NCI-H128 (cell line): ENCODE data around the gene DLG2.

Experiments used
- DNase-seq: peaks from one replicate; lab custom pipeline; 2025; ENCODE audit not compliant: unreplicated experiment; lab: John Stamatoyannopoulos, UW

DLG2 gene

DNA sequence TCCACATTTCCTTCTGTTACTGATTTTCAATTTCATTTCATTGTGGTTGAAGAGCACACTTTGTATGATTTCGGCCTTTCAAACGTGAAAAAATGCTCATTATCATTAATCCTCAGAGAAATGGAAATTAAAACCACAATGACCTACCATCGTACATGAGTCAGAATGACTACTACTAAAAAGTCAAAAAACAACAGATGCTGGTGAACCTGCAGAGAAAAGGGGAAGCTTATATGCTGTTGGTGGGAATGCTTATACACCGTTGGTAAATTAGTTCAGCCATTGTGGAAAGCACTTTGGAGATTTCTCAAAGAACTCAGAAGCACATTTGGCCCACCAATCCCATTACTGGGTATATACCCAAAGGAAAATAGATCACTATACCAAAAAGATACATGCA, 57.6 kb downstream of the DLG2 start:
- DNase-seq = no peak

GRCh38 chr11:85558411-85558810, 68.7 kb downstream of the DLG2 start:
- DNase-seq = no peak

GRCh38 chr11:85551881-85552280, 75.3 kb downstream of the DLG2 start:
- no peak for DNase-seq

GRCh38 chr11:85541683-85542082, 85.5 kb downstream of the DLG2 start:
- DNase-seq = no peak

- no peak for DNase-seq
Measured at GRCh38 chr11:85540635-85541205, 86.4 kb downstream of the DLG2 start.

DNA sequence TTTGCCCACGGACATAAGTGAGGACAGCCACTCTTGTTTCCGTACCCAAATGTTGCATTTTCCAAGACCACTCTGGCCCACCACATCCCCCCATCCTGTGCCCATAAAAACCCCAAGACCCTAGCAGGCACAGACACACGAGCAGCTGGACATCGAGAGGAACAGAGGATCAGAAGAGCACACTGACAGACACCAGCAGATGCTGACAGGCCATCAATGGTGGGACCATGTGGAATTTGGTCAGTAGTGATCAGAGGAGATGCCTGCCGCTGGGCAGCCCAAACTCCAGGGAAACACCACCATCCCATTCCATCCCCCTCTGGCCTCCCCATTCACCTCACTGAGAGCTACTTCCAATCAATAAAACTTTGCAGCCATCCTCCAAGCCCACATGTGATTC, 87.0 kb downstream of the DLG2 start:
- DNase-seq = no peak

GRCh38 chr11:85539740-85540139, 87.4 kb downstream of the DLG2 start:
- DNase-seq = no peak

GRCh38 chr11:85539029-85539689, 88.0 kb downstream of the DLG2 start:
- DNase-seq = no peak

DNA sequence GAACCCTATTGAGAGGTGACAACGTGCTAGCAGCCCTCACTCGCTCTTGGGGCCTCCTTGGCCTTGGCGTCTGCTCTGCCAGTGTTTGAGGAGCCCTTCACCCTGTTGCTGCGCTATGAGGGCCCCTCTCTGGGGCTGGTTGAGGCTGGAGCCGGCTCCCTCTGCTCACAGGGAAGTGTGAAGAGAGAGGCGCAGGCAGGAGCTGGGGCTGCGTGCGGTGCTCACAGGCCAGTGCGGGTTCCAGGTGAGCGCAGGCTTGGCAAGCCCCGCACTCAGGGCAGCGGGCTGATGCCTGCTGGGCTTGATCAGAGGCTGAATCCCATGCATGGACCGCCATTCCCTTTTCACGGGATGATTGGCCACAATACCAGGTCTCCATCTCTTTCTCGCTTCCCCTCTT, 90.7 kb downstream of the DLG2 start:
- no peak for DNase-seq

GRCh38 chr11:85534806-85535205, 92.3 kb downstream of the DLG2 start:
- DNase-seq = no peak

DNA sequence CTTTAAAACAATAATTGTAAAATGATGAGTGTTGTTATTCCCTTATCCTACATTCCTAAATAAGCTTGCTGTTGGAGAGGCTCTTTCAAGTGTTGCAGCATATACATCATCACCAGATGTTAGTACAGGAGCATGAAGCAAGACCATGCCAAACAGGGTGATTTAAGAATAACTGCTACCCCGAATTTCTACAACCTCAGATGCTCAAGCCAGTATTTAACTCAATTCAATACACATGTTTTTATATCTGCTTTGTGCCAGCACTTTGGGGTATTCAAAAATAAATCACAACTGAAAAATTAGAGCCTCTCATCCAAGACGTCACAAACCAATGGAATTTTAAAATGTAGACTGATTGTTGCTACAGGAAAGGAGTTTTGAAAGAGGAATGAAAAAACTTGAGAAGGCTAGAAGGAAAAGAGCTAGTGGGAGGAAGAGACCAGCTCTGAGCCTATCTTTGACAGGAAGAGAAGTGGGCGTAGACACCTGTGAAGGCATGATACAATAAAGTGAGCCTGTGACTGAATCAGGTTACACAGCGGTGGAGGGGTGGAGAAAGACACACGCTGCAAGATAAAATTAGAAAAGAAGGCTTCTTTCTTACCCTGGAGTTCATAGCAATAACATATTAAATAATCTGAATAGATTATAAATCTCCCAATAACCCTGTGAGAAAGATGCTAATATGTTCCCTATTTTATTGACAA, 95.8 kb downstream of the DLG2 start:
- DNase-seq = no peak

GRCh38 chr11:85530634-85531033, 96.5 kb downstream of the DLG2 start:
- DNase-seq = no peak

- DNase-seq = no peak
Measured at GRCh38 chr11:85526564-85526963, 100.6 kb downstream of the DLG2 start.

DNA sequence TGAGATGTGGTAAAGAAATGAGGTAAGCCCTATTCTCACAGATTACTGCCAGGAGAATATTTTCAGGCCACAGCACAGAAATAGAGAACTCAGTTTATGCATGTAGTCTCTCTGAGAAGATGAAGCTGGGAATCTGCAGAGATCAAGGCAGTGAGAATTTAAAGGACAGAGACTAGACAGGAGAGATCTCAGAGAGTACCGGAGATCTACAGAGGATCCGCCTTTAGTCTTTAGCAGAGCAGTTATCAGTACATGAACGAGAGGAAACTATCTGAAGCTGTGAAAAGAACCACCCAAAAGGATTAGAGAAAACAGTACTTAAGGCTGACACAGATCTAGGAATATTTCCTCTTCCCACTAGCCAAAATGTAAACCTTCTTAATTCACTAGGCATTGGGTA, 101.5 kb downstream of the DLG2 start:
- no peak for DNase-seq

- DNase-seq = no peak
Measured at GRCh38 chr11:85517272-85517671, 109.9 kb downstream of the DLG2 start.

DNA sequence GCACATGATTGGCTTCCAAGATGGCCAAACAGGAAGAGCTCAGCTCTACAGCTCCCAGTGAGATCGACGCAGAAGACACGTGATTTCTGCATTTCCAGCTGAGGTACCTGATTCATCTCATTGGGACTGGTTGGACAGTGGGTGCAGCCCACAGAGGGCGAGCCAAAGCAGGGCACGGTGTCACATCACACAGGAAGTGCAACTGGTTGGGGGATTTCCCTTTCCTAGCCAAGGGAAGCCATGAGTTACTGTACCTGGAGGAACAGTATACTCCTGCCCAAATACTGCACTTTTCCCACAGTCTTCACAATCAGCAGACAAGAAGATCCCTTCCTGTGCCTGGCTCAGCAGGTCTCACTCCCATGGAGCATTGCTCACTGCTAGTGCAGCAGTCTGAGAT, 131.2 kb downstream of the DLG2 start:
- DNase-seq = no peak

DNA sequence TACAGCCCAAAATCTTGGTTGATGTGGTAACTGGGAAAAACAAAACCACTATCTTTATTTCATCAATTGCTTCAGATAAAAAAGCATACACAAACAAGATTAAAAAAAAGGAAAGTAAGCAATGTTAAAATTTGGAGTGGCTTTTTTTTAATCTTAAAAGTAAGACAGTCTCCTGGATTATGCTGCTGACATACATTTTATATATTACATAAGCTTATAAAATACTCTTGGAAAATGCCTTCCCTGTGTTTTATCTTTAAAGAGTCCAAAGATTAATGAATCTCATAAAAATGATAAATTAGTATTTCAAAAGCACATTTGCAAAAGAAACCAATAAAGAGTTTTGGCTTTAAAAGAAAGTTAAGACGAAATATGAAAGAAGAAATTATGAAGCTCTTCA, 132.7 kb downstream of the DLG2 start:
- DNase-seq = no peak

DNA sequence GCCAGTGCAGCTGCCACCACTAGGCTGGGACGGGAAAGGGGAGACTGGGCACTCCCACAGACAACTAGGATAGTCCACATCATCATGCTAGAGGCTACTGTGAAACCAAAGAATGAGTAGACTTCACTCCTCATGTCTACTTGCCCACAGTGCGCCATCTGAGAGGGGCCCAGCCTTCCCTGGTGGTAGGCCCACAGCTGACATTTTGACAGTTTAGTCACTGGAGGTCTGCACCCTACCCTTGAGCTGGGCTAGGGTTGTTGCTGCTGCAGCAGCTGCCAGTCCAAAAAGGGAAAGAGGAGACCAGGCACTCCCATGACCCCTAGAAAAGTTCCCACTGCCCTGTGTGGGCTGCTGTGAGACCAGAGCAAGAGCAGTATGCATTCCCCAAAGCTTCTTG, 141.2 kb downstream of the DLG2 start:
- DNase-seq = no peak

DNA sequence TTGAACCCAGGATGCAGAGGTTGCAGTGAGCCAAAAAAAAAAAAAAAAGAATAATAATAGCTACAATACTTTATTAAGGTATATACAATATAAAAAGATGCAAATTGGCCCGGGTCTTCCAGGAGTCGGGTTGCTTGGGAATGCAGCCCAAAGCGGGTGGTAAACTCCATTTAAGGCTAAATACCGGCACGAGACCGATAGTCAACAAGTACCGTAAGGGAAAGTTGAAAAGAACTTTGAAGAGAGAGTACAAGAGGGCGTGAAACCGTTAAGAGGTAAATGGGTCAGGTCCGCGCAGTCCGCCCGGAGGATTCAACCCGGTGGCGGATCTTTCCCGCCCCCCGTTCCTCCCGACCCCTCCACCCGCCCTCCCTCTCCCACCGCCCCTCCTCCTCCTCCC, 143.3 kb downstream of the DLG2 start:
- DNase-seq = no peak

DNA sequence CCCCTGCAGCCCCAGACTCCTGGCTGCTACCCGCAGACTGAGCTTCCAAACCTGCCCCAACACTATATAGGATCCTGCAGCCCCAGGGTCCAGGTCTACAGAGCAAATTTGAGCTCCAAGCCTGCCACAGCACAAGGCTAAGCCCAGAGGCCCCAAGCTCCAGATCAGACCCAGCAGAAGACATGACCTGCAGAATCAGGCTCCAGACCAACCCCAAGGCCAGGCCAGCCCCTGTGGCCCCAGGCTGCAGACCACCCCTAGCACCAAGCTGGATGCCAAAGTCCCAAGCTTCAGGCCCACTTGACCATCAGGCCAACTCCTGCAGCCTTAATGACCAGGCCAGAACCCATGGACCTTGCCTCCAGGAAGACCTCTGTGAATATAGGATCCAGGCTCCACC, 145.3 kb downstream of the DLG2 start:
- no peak for DNase-seq

DNA sequence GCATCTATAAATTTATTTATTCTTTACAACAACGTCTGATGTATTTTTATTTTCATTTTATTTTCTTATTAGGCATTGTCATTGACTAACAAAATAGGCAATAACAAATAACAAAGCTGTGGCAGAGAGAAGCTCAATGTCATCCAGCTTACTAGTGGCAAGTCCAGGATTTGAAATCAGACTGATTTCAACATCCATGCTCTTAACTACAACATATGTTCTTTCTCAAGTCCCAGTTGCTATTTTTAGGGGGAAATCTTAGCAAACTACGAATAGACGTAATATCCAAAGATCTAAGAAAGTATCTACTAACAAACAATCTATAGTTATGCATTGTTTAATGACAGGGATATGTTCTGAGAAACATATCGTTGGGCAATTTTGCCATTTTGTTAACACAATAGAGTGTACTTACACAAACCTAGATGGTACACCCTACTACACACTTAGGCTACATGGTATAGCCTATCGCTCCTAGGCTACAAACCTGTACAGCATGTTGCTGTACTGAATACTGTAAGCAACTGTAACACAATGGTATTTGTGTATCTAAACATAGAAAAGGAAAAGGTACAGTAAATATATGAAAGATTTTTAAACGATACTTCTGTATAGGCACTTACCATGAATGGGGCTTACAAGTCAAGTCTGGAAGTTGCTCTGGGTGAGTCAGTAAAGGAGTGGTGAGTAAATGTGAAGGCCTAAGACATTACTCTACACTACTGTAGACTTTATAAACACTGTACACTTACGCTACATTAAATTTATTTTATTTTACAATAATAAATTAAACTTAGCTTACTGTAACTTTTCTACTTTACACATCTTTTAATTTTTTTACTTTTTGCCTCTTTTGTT, 151.3 kb downstream of the DLG2 start:
- no peak for DNase-seq

GRCh38 chr11:85472953-85473352, 154.2 kb downstream of the DLG2 start:
- no peak for DNase-seq
